Activated naive CD8-positive, alpha-beta T cell treated with anti-CD3 and anti-CD28 coated beads for 36 hours (primary cell): ENCODE data around the gene BTBD19. TPM values are rescaled to one million over a fixed set of nuclear protein-coding genes. Genes with fewer than 3 reads are reported as not detected.

Experiments
- DNase-seq: peaks from one replicate; pipeline ENCODE4 v3.0.0; 2021
- H3K27ac Mint-ChIP-seq: one replicate; pipeline ENCODE4 v1.8.0; 2022; ENCODE audit warnings: mild to moderate bottlenecking, moderate library complexity, mixed read lengths
- H3K27me3 Mint-ChIP-seq: one replicate; pipeline ENCODE4 v1.8.0; 2022; ENCODE audit warnings: mild to moderate bottlenecking, mixed read lengths
- H3K36me3 Mint-ChIP-seq: one replicate; pipeline ENCODE4 v1.8.0; 2021; ENCODE audit warnings: mild to moderate bottlenecking, mixed read lengths
- H3K4me1 Mint-ChIP-seq: one replicate; pipeline ENCODE4 v1.8.0; 2021; ENCODE audit warnings: mixed read lengths
- H3K4me3 Mint-ChIP-seq: one replicate; pipeline ENCODE4 v1.8.0; 2022; ENCODE audit warnings: mild to moderate bottlenecking, moderate library complexity, mixed read lengths
- H3K9me3 Mint-ChIP-seq: one replicate; pipeline ENCODE4 v1.8.0; 2022; ENCODE audit warnings: mixed read lengths
- total RNA-seq, 2 experiments: library from RNA; stranded (reverse); gene quantifications; one replicate each; pipeline ENCODE4 v1.2.3, GENCODE V29; 2021

Gene BTBD19
- total RNA-seq, 2 experiments from 2014 or later, result 6.0 to 8.1 TPM

DNA sequence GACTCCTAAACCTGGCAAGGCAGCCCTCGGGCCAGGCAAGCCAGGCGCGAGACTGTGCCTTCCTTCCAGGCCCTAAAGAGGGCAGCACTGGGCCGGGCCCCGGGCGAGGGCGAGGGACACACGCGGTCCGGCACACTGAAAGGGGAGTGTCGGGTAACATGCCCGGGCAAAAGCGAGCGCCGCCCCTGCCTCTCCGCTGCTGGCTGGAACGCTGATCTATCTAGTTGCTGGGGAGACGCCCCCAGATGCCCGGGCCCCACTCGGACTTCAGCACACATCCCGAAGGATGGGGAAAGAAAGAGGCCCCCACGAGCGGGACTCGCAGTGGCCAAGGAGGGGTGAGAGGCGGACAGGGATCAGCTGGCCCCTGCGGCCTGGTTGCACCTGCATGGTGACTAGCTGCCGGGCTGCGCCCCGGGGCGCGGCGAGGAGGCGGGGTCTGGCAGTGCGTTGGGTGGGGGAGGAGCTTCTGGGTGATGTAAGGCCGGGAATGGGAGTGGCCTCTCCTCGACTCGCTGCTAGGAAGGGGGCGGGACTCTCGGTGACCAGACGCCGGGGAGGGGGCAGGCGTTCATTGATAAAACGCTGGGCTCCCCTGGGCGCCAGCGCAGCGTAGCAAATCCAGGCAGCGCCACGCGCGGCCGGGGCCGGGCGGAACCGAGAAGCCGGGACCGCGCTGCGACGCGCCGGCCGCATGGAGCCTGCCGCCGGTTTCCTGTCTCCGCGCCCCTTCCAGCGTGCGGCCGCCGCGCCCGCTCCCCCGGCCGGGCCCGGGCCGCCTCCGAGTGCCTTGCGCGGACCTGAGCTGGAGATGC, 8.3 kb upstream of the BTBD19 start, which contains the start of gene PLK3:
TSS of gene PLK3 (plus strand) at position 608 of the 815 bp plus-strand sequence. CDS start at position 695, 87 bp downstream.
- H3K27me3 Mint-ChIP-seq, result no peaks in the 10 kb centered on the region
- peak within 1 kb of the TSS; percentile 84 for H3K4me3 Mint-ChIP-seq
- H3K36me3 Mint-ChIP-seq, result peaks cover 43% of the 10 kb centered on the region
- DNase-seq, result peak; percentile 98
- H3K9me3 Mint-ChIP-seq, result no peaks in the 10 kb centered on the region
- H3K27ac Mint-ChIP-seq, result peak within 1 kb of the TSS; percentile 100
- peaks cover 36% of the 10 kb centered on the region for H3K4me1 Mint-ChIP-seq

DNA sequence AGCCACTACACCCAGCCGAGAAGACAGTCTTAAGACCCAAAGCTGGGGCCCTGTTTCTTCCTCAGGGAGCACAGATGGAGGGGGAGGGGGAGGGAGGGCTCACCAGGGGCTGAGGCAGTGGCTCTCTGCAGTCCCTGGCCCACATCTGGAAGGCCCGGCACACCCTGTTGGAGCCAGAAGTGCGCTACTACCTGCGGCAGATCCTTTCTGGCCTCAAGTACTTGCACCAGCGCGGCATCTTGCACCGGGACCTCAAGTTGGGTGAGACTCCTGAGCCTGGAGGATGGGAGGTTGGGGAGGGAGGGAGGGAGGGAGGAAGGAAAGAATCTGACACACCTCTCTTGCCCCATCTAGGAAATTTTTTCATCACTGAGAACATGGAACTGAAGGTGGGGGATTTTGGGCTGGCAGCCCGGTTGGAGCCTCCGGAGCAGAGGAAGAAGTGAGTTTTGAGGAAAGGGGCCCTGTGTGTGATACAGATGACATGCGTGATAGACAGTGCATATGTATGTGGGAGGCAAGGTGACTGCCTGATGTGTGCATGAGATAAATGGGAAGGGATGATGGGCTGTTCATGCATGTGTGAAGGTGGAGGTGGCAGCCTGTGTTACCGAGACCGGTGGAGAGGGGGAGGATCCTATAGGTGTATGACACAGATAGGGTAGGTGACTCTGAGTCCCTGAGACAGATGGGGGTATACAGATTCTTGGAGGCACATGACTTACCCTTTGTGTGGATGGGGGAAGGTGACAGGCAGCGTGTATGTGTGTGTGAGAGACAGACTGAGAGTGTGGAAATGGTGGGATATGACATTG, 6.6 kb upstream of the BTBD19 start:
- Mint-ChIP-seq H3K4me1 (peaks cover 44% of the 10 kb centered on the region), H3K4me3 (peak overlapping the region; percentile 84), H3K36me3 (peaks cover 49% of the 10 kb centered on the region), H3K27ac (peak overlapping the region; percentile 79), H3K9me3 (no peaks in the 10 kb centered on the region), H3K27me3 (no peaks in the 10 kb centered on the region)
- no peak for DNase-seq

DNA sequence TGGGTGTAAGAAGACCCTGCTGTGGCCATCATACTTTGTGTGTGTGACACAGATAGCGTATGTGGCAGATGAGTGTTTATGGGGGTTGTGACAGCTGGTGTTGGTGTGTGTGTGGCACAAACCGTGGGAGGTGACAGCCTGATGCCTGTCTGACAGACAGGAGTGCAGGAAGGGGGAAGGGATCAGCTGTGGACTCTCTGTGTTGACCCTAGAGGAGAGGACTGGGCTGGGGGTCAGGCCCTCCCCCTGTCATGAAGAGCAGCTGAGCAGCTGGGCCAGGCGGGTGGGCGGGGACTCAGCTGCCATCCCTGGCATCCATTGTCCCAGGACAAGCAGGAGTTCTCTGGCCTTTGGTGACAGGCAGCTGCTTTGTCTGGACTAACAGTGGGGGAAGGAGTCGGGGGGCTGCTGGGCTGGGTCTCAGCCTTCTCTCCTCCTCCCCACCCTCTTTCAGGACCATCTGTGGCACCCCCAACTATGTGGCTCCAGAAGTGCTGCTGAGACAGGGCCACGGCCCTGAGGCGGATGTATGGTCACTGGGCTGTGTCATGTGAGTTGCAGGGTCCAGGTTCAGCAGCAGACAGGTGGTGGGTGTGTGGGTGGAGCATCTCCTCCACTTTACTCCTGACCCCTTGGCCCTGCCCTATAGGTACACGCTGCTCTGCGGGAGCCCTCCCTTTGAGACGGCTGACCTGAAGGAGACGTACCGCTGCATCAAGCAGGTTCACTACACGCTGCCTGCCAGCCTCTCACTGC, 5.8 kb upstream of the BTBD19 start:
- Mint-ChIP-seq H3K4me3 (peak overlapping the region; percentile 84), H3K9me3 (no peaks in the 10 kb centered on the region), H3K4me1 (peaks cover 52% of the 10 kb centered on the region), H3K27me3 (no peaks in the 10 kb centered on the region), H3K27ac (peak overlapping the region; percentile 79), H3K36me3 (peaks cover 54% of the 10 kb centered on the region)
- DNase-seq, result no peak

DNA sequence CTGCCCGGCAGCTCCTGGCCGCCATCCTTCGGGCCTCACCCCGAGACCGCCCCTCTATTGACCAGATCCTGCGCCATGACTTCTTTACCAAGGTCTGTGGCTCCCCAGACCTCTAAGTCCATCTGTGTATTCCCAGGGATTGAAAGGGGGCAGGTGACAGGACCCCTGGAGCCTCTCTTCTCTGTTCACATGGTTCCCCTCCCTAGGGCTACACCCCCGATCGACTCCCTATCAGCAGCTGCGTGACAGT, 5.3 kb upstream of the BTBD19 start:
- Mint-ChIP-seq H3K36me3 (peaks cover 54% of the 10 kb centered on the region), H3K4me1 (peaks cover 57% of the 10 kb centered on the region), H3K27ac (peak overlapping the region; percentile 79), H3K27me3 (no peaks in the 10 kb centered on the region), H3K4me3 (peak overlapping the region; percentile 84), H3K9me3 (no peaks in the 10 kb centered on the region)
- DNase-seq, result no peak

DNA sequence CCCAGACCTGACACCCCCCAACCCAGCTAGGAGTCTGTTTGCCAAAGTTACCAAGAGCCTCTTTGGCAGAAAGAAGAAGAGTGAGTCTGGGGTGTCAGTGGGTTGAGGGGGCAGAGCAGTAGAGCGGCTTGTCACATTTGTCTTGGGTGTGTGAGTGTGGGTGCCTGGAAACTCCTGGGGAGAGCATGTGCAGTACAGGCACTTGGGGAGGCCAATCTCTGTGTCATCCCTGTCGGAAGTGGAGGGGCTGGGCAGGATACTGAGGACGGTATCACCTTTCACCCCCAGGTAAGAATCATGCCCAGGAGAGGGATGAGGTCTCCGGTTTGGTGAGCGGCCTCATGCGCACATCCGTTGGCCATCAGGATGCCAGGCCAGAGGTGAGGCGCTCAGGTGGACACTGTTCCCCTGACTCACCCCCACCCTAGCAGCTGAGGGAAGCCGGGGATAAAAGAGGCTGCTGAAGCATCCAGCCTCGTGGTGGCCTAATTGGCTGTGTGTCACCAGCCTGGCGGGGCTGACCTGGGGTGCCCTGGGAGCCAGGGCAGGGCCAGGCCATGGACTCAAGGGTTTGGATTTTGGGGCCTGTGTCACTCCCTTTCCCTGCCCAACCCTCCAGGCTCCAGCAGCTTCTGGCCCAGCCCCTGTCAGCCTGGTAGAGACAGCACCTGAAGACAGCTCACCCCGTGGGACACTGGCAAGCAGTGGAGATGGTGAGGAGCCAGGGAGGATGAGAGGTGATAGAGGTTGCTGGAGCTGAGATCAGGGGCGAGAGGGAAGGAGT, 4.8 kb upstream of the BTBD19 start:
- peaks cover 62% of the 10 kb centered on the region for H3K4me1 Mint-ChIP-seq
- no peaks in the 10 kb centered on the region for H3K27me3 Mint-ChIP-seq
- peaks cover 55% of the 10 kb centered on the region for H3K36me3 Mint-ChIP-seq
- H3K27ac Mint-ChIP-seq, result peak overlapping the region; percentile 79
- no peak for DNase-seq
- H3K9me3 Mint-ChIP-seq, result no peaks in the 10 kb centered on the region
- peak overlapping the region; percentile 84 for H3K4me3 Mint-ChIP-seq

DNA sequence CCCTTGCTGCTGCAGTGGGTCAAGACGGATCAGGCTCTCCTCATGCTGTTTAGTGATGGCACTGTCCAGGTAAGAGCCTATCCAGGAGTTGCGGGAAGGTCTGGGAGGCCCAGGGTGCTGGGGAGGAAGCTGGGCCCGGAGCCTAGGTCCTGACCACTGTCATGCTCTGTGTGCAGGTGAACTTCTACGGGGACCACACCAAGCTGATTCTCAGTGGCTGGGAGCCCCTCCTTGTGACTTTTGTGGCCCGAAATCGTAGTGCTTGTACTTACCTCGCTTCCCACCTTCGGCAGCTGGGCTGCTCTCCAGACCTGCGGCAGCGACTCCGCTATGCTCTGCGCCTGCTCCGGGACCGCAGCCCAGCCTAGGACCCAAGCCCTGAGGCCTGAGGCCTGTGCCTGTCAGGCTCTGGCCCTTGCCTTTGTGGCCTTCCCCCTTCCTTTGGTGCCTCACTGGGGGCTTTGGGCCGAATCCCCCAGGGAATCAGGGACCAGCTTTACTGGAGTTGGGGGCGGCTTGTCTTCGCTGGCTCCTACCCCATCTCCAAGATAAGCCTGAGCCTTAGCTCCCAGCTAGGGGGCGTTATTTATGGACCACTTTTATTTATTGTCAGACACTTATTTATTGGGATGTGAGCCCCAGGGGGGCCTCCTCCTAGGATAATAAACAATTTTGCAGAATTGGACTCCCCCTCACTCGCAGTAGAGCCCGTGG, 2.9 kb upstream of the BTBD19 start:
- no peak for DNase-seq
- Mint-ChIP-seq H3K4me3 (peak overlapping the region; percentile 40), H3K4me1 (peaks cover 74% of the 10 kb centered on the region)

DNA sequence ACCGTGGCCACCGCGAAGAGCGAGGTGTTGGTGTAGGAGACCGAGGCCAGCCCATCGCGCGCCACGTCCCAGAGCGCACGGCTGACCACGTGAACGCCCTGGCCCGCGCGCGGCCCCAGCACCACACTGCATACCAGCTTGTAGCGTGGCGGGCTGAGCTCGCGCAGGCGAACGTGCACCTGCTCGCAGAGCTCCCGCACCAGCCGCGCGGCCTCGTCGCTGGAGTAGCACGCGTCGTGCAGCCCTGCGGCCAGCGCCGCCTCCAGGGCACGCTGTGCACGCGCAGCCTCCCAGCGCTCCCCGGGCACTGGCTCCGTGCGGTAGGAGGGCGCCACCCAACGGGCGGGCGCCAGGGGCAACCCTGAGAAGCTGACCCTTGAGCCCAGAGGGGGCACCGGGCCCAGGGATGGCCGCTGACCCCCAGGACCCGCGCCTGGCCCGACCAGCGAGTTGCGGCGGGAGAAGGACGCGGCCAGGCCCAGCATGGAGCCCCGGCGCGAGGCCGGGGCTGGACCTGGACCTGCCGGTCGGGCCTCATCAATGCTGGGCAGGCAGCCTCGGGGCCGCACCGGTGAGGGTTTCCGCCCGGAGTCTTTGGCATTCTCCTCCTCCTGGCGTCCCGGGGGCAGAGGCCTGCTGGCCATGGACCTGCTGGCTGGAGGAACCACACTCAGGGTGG, 2.2 kb upstream of the BTBD19 start:
- Mint-ChIP-seq H3K4me3 (peak overlapping the region; percentile 8), H3K4me1 (peaks cover 80% of the 10 kb centered on the region), H3K27me3 (no peaks in the 10 kb centered on the region), H3K27ac (peak overlapping the region; percentile 99), H3K36me3 (peaks cover 51% of the 10 kb centered on the region), H3K9me3 (no peaks in the 10 kb centered on the region)
- DNase-seq, result no peak

More for the DNA sequence above, 2.9 kb upstream of the BTBD19 start:
- peak overlapping the region; percentile 79 for H3K27ac Mint-ChIP-seq
- no peaks in the 10 kb centered on the region for H3K9me3 Mint-ChIP-seq
- H3K27me3 Mint-ChIP-seq, result no peaks in the 10 kb centered on the region
- peaks cover 56% of the 10 kb centered on the region for H3K36me3 Mint-ChIP-seq

DNA sequence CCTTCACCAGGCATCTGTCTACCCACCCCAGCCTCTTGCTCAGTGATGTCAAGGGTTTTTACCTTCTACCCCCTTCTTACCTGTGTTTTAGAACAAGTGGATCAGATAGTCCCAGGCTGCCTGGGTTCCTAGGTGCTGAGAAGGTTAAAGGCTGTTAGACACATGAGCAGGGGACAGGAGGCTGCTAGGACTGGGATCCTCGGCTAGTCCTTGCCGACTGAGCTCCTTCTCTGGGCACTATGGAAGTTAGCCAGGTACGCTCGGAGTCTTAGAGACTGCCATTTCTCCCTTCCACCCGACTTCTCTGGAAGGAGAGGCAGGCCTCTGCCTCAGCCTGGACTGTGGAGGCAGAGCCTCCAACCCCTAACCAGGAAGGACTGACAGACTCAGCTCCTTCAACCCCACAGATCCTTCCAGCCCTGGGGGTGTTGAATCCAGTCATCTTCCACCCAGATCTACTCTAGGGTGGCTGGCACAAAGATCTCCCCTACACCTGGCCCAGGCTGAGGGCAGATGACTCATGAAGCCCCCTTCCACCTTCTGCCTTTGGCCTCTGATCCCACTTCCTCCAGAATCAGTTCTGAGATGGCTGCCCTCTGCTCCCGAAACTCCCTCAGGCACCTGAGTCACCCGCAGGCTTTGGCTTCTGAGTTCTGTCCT, 1.5 kb upstream of the BTBD19 start, which contains the start of gene DYNLT4:
TSS of gene DYNLT4 (minus strand) at position 648 of the 660 bp plus-strand sequence. CDS start 683 bp downstream, outside the sequence.
- peaks cover 45% of the 10 kb centered on the region for H3K36me3 Mint-ChIP-seq
- H3K4me1 Mint-ChIP-seq, result peaks cover 85% of the 10 kb centered on the region
- H3K4me3 Mint-ChIP-seq, result peak within 1 kb of the TSS; percentile 74
- H3K27me3 Mint-ChIP-seq, result no peaks in the 10 kb centered on the region
- H3K9me3 Mint-ChIP-seq, result no peaks in the 10 kb centered on the region
- DNase-seq, result no peak
- H3K27ac Mint-ChIP-seq, result peak within 1 kb of the TSS; percentile 99

DNA sequence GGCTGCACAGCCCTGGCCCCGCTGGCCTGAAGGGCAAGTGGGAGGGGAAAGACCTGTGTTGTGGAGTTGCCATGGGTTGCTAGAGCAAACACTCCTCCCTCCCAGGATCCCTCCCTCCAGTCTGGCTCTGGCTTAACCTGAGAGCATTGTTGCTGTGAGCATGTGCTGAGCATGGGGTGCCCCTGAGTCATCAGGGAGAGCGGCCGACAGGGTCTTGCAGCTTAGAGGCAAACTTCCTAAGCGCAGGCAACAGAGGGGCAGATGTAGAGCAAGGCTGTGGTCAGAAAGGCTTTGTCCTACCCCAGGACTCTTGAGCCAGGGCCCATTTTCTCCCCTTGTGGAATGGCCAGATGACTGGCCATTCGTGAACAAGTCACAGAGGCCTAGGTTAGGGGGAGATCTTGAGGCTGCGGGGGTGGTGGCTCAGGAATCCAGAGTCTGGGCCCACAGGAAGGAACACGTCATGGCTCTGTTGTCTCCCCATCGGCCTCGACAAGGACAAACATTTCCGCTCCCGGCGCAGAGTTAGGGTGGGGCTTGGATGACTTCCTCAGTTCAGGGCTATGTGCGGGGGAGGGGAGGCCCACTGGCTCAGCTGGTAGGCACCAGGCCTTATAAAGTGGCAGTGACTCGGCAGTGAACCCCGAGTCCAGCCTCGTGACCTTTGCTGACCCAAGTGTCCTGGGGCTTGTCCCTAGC, 810 bp upstream of the BTBD19 start:
- Mint-ChIP-seq H3K9me3 (no peaks in the 10 kb centered on the region), H3K27me3 (no peaks in the 10 kb centered on the region), H3K4me1 (peaks cover 85% of the 10 kb centered on the region), H3K36me3 (peaks cover 39% of the 10 kb centered on the region), H3K4me3 (peak overlapping the region; percentile 74), H3K27ac (peak overlapping the region; percentile 99)
- peak; percentile 90 for DNase-seq

DNA sequence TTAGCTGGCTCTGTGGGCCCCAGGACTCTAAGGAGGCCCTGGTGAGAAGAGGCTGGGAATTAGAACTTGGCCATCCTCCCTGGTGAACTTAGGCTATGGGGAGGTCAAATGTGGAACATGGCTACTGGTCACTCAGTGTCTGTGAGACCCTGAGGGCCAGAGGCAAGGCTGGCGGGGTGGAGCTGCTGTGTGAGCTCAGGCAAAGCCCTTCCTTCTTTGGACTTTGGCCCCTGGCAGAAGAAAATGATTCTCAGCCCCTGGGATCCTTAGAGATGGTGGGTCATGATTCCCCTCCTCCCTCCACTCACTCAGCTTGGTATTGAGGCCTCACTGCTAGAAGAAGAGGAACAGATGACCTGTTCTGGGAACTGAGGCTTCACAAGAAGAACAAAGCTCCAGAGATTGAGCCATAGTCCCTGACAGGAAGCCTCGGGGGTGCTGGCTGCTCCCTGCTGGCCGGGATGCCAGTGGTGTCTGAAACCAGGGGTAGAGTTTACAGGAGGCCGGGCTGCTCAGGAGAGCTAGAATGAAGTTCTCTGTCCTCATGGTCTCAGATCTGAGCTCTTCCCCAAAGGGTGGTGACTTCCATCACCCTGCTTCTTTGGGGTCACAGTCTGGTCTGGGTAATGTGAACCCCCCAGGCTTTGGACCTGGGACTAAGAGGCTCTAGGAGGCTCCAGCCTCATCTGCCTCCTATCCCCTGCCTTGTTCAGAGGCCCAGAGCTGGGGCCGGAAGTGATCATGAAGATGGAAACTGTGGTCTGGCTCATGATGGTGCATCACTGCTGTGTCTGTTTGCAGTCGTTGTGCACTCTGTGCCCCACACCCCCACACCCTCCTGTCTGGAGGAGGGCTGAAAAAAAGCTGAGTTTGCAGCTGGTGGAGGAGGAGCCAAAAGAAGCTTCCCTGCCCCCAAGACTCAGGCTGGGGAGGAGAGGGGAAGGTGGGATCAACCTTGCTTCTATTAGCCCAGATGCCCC, 905 bp downstream of the BTBD19 start:
- peak; percentile 88 for DNase-seq
- Mint-ChIP-seq H3K27me3 (no peaks in the 10 kb centered on the region), H3K4me1 (peaks cover 73% of the 10 kb centered on the region), H3K36me3 (peaks cover 27% of the 10 kb centered on the region), H3K27ac (peak overlapping the region; percentile 99), H3K9me3 (no peaks in the 10 kb centered on the region), H3K4me3 (peak overlapping the region; percentile 74)

DNA sequence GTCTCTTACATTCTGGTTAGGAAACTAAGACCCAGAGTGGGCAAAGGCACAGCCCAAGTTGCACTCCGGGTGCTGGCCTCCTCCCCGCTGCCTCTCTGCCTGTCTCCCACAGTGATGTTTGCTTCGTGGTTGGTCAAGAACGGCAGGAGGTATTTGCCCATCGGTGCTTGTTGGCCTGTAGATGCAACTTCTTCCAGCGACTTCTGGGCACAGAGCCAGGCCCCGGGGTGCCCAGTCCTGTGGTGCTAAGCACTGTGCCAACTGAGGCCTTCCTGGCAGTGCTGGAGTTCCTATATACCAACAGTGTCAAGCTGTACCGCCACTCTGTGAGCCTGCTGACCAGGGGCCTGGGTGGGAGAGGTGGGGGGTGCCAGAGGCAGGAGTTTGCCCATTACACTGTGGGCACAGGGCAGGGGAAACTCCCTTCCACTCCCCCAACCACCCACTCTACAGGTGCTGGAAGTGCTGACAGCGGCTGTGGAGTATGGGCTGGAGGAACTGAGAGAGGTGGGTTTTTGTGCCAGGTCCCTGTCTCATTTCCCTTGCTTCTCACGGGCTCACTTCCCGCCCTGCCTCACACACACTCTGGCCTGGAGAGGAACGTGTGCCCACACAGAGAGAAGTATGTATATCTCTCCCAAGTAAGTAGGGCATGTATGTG, 1.9 kb downstream of the BTBD19 start:
- Mint-ChIP-seq H3K36me3 (peaks cover 26% of the 10 kb centered on the region), H3K9me3 (no peaks in the 10 kb centered on the region), H3K27me3 (no peaks in the 10 kb centered on the region), H3K4me3 (peak overlapping the region; percentile 74), H3K4me1 (peaks cover 73% of the 10 kb centered on the region), H3K27ac (peak overlapping the region; percentile 99)
- DNase-seq, result no peak
